H9 (cell line): ENCODE results near the gene MCL1. TPM values are rescaled to one million over a fixed set of nuclear protein-coding genes. Genes with fewer than 3 reads are reported as not detected.
A peak's percentile ranks its signal among the peaks of the same experiment; 100 is the strongest.

ENCODE experiments used
- DNase-seq: peaks from one replicate; pipeline ENCODE4 v3.0.0-alpha.2; 2017
- H2AFZ ChIP-seq: one replicate; pipeline ENCODE4 v1.6.1; 2013; ENCODE audit warnings: mild to moderate bottlenecking, low read length, control low read depth, moderate library complexity
- H2AK5ac ChIP-seq: 2 replicates; pipeline ENCODE4 v1.6.1; 2013; ENCODE audit warnings: low read length, control low read depth, mixed read lengths; ENCODE audit not compliant: insufficient read length
- H2BK120ac ChIP-seq: one replicate; pipeline ENCODE4 v1.6.1; 2013; ENCODE audit warnings: low read depth, mild to moderate bottlenecking, low read length, control low read depth, inconsistent platforms; ENCODE audit not compliant: poor library complexity, severe bottlenecking
- H2BK12ac ChIP-seq: 2 replicates; pipeline ENCODE4 v1.6.1; 2013; ENCODE audit warnings: low read length, control low read depth, mixed read lengths, low read depth; ENCODE audit not compliant: insufficient read length
- H2BK15ac ChIP-seq: 2 replicates; pipeline ENCODE4 v1.6.1; 2013; ENCODE audit warnings: low read depth, low read length, control low read depth
- H2BK20ac ChIP-seq: one replicate; pipeline ENCODE4 v1.6.1; 2013; ENCODE audit warnings: low read depth, mild to moderate bottlenecking, low read length, control low read depth, inconsistent platforms; ENCODE audit not compliant: poor library complexity, severe bottlenecking
- H2BK5ac ChIP-seq: 2 replicates; pipeline ENCODE4 v1.6.1; 2013; ENCODE audit warnings: low read length, control low read depth, mixed read lengths; ENCODE audit not compliant: insufficient read length
- H3K14ac ChIP-seq: 2 replicates; pipeline ENCODE4 v1.6.1; 2013; ENCODE audit warnings: low read length, control low read depth; ENCODE audit not compliant: insufficient read depth
- H3K18ac ChIP-seq: 2 replicates; pipeline ENCODE4 v1.6.1; 2013; ENCODE audit warnings: low read depth, mild to moderate bottlenecking, mixed read lengths, low read length, control low read depth; ENCODE audit not compliant: insufficient read length
- H3K23ac ChIP-seq: 2 replicates; pipeline ENCODE4 v1.6.1; 2013; ENCODE audit warnings: low read length, control low read depth, mixed read lengths, low read depth; ENCODE audit not compliant: insufficient read length
- H3K23me2 ChIP-seq: 2 replicates; pipeline ENCODE4 v1.6.1; 2013; ENCODE audit warnings: low read depth, mild to moderate bottlenecking, mixed read lengths, low read length, control low read depth; ENCODE audit not compliant: insufficient read length, poor library complexity, severe bottlenecking
- H3K27ac ChIP-seq: 2 replicates; pipeline ENCODE4 v1.5.1; 2013; ENCODE audit warnings: low read length, control low read depth, mixed read lengths, low read depth; ENCODE audit not compliant: insufficient read length
- H3K27me3 ChIP-seq: 2 replicates; pipeline ENCODE4 v1.6.1; 2013; ENCODE audit warnings: low read length, control low read depth, inconsistent platforms; ENCODE audit not compliant: insufficient read depth
- H3K4ac ChIP-seq: 2 replicates; pipeline ENCODE4 v1.6.1; 2013; ENCODE audit warnings: low read depth, mild to moderate bottlenecking, control low read depth, inconsistent platforms, low read length, moderate library complexity
- H3K4me1 ChIP-seq: 2 replicates; pipeline ENCODE4 v1.6.1; 2013; ENCODE audit warnings: low read length, control low read depth, inconsistent platforms; ENCODE audit not compliant: insufficient read depth
- H3K4me2 ChIP-seq: 2 replicates; pipeline ENCODE4 v1.6.1; 2013; ENCODE audit warnings: low read length, control low read depth, mixed read lengths; ENCODE audit not compliant: insufficient read length, insufficient read depth
- H3K56ac ChIP-seq: 2 replicates; pipeline ENCODE4 v1.6.1; 2013; ENCODE audit warnings: low read depth, mild to moderate bottlenecking, mixed read lengths, low read length, control low read depth; ENCODE audit not compliant: insufficient read length
- H3K79me1 ChIP-seq: 2 replicates; pipeline ENCODE4 v1.6.1; 2013; ENCODE audit warnings: low read depth, mild to moderate bottlenecking, moderate library complexity, low read length, control low read depth, inconsistent platforms; ENCODE audit not compliant: insufficient read depth, poor library complexity, severe bottlenecking
- H3K79me2 ChIP-seq: 2 replicates; pipeline ENCODE4 v1.6.1; 2013; ENCODE audit warnings: low read length, control low read depth, inconsistent platforms; ENCODE audit not compliant: insufficient read depth
- H3K9ac ChIP-seq: 2 replicates; pipeline ENCODE4 v1.6.1; 2013; ENCODE audit warnings: low read length, control low read depth, mixed read lengths; ENCODE audit not compliant: insufficient read length; ENCODE audit errors: extremely low read depth
- H3K9me3 ChIP-seq: one replicate; pipeline ENCODE4 v1.6.1; 2013; ENCODE audit warnings: low read depth, low read length, inconsistent platforms; ENCODE audit not compliant: control insufficient read depth
- H3T11ph ChIP-seq: one replicate; pipeline ENCODE4 v1.6.1; 2013; ENCODE audit warnings: mild to moderate bottlenecking, low read length, control low read depth, inconsistent platforms
- H4K20me1 ChIP-seq: one replicate; pipeline ENCODE4 v1.6.1; 2013; ENCODE audit not compliant: control insufficient read depth, insufficient read length, insufficient read depth
- H4K5ac ChIP-seq: 2 replicates; pipeline ENCODE4 v1.6.1; 2013; ENCODE audit warnings: low read depth, mild to moderate bottlenecking, mixed read lengths, low read length, control low read depth; ENCODE audit not compliant: insufficient read length
- H4K8ac ChIP-seq: replicated peaks from 2 replicates; pipeline ENCODE4 v1.6.1; 2013; ENCODE audit warnings: low read length, control low read depth, mixed read lengths, low read depth; ENCODE audit not compliant: insufficient read length
- H4K91ac ChIP-seq: 2 replicates; pipeline ENCODE4 v1.6.1; 2013; ENCODE audit warnings: low read depth, mild to moderate bottlenecking, moderate library complexity, mixed read lengths, low read length, control low read depth; ENCODE audit not compliant: insufficient read length
- H3K27ac Mint-ChIP-seq, 3 experiments: 2 replicates in 2 of 3; 3 replicates in 1 of 3; pipeline ENCODE4 v1.8.0; 2020 to 2021; ENCODE audit warnings: mixed read lengths in 3 of 3, mild to moderate bottlenecking in 1 of 3, moderate library complexity in 1 of 3
- H3K27me3 Mint-ChIP-seq: 2 replicates; pipeline ENCODE4 v1.8.0; 2021; ENCODE audit warnings: low read depth, mild to moderate bottlenecking, moderate library complexity, mixed read lengths
- H3K36me3 Mint-ChIP-seq, 3 experiments: 2 replicates in 2 of 3; 3 replicates in 1 of 3; pipeline ENCODE4 v1.8.0; 2020 to 2021; ENCODE audit warnings: low read depth in 3 of 3, mixed read lengths in 3 of 3; ENCODE audit not compliant: insufficient read depth in 1 of 3
- H3K4me1 Mint-ChIP-seq, 2 experiments: 2 replicates each; pipeline ENCODE4 v1.8.0; 2020; ENCODE audit warnings: mixed read lengths in 2 of 2
- H3K4me3 Mint-ChIP-seq, 2 experiments: 2 replicates in 1 of 2; 3 replicates in 1 of 2; pipeline ENCODE4 v1.8.0; 2020 to 2021; ENCODE audit warnings: mild to moderate bottlenecking in 2 of 2, mixed read lengths in 2 of 2, moderate library complexity in 1 of 2
- H3K9me3 Mint-ChIP-seq, 2 experiments: 2 replicates in 1 of 2; 3 replicates in 1 of 2; pipeline ENCODE4 v1.8.0; 2020; ENCODE audit warnings: mild to moderate bottlenecking in 2 of 2, mixed read lengths in 2 of 2, moderate library complexity in 1 of 2
- WGBS: extraction: QIAGEN DNeasy Blood & Tissue Kit; methylation state at CpG from one replicate; pipeline ENCODE4 v1.1.7; 2013; ENCODE audit warnings: missing lambda C conversion rate, low lambda C conversion rate, mixed read lengths; ENCODE audit not compliant: insufficient read length; ENCODE audit errors: extremely low coverage; 5-methylcytosine and 5-hydroxymethylcytosine counted together
- total RNA-seq: library from RNA; stranded (reverse); gene quantifications from 2 replicates; pipeline ENCODE4 v1.2.1, GENCODE V29; 2021
- TF ChIP-seq, protein P1 (sequence below): fragments of 200-600 bp; sonication (generic); conservative IDR thresholded peaks from 3 replicates; pipeline ENCODE4 v1.8.0; 2021; ENCODE audit warnings: antibody characterized with exemption, mild to moderate bottlenecking

Gene MCL1
- total RNA-seq, 1 experiment from 2014 or later = 247 TPM

DNA sequence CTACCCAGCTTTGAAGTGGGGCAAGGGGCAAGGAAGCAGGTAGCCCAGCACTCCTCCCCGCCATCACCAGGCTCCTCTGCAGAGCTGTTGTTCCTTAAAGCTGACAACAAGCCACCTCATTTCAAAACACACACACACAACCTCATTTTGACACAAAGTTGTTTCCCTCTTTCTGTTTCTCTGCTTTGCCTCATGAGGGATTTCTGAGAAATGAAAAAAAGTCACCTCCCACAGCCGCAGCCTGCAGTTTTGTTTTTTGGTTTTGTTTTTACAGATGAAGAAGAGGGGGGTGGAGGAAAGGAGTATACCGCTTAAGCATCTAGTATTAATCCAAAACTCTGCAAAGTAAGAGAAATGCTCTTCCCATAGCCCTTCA lies 12.1 kb downstream of the MCL1 start:
- Histone ChIP-seq H3K23me2 (peaks cover 4% of the 10 kb centered on the region), H4K91ac (peak overlapping the region; percentile 2), H3K27me3 (no peaks in the 10 kb centered on the region), H3K27ac (peak overlapping the region; percentile 99), H2AFZ (no peak overlapping the region), H3K23ac (no peak overlapping the region), H4K8ac (no peak overlapping the region), H3K79me1 (peaks cover 4% of the 10 kb centered on the region), H2AK5ac (peak overlapping the region; percentile 51), H3K14ac (peak overlapping the region; percentile 86; the same call in 1 of the 2 replicates), H2BK20ac (no peak overlapping the region), H2BK15ac (no peak overlapping the region), H3K79me2 (peaks cover 4% of the 10 kb centered on the region; the same call in 1 of the 2 replicates), H3K4me2 (peak overlapping the region; percentile 63), H2BK120ac (no peak overlapping the region), H4K5ac (peak overlapping the region; percentile 72), H3K9me3 (no peaks in the 10 kb centered on the region), H2BK5ac (peak overlapping the region; percentile 85), H3T11ph (peak overlapping the region; percentile 24), H3K18ac (peak overlapping the region; percentile 76), H3K56ac (peak overlapping the region; percentile 59), H2BK12ac (peak overlapping the region; percentile 72), H3K4ac (no peak overlapping the region; the same call in 1 of the 2 replicates), H3K9ac (peak overlapping the region; percentile 65), H3K4me1 (peaks cover 14% of the 10 kb centered on the region), H4K20me1 (no peaks in the 10 kb centered on the region)
- peak; percentile 31 for DNase-seq
- Mint-ChIP-seq H3K27ac (peak overlapping the region; percentile 96 to 100 (median 99)), H3K4me3 (peak overlapping the region; percentile 54 to 70), H3K27me3 (no peaks in the 10 kb centered on the region; the same call in 1 of the 2 replicates), H3K36me3 (peaks cover 13 to 22% (median 15%) of the 10 kb centered on the region in 3 experiments), H3K9me3 (no peaks in the 10 kb centered on the region; a peak in 3 of 5 replicates), H3K4me1 (peaks cover 59 to 67% of the 10 kb centered on the region in 2 experiments)
- TF ChIP-seq, protein P1, sequence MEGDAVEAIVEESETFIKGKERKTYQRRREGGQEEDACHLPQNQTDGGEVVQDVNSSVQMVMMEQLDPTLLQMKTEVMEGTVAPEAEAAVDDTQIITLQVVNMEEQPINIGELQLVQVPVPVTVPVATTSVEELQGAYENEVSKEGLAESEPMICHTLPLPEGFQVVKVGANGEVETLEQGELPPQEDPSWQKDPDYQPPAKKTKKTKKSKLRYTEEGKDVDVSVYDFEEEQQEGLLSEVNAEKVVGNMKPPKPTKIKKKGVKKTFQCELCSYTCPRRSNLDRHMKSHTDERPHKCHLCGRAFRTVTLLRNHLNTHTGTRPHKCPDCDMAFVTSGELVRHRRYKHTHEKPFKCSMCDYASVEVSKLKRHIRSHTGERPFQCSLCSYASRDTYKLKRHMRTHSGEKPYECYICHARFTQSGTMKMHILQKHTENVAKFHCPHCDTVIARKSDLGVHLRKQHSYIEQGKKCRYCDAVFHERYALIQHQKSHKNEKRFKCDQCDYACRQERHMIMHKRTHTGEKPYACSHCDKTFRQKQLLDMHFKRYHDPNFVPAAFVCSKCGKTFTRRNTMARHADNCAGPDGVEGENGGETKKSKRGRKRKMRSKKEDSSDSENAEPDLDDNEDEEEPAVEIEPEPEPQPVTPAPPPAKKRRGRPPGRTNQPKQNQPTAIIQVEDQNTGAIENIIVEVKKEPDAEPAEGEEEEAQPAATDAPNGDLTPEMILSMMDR = no peak
- WGBS = no CpG with 5 or more reads among the region's 3 CpGs
